PC-3 (cell line): ENCODE results near the gene CNTNAP2.

Source experiments
- EZH2 ChIP-seq: fragments of 300-600 bp; sonication (generic); IDR thresholded peaks from one replicate; pipeline ENCODE4 v1.6.1; 2017; ENCODE audit warnings: antibody characterized with exemption, mild to moderate bottlenecking, low read length; ENCODE audit not compliant: unreplicated experiment
- EZH2phosphoT487 ChIP-seq: fragments of 300-600 bp; sonication (generic); IDR thresholded peaks from 2 replicates; pipeline ENCODE4 v1.6.1; 2018; ENCODE audit warnings: mild to moderate bottlenecking, antibody characterized with exemption, low read length, borderline replicate concordance
- TF ChIP-seq, protein P1 (sequence below): fragments of 300-600 bp; sonication (generic); conservative IDR thresholded peaks from 2 replicates; pipeline ENCODE4 v1.5.1; 2017; ENCODE audit warnings: antibody characterized with exemption, low read depth, mild to moderate bottlenecking, low read length

DNA sequence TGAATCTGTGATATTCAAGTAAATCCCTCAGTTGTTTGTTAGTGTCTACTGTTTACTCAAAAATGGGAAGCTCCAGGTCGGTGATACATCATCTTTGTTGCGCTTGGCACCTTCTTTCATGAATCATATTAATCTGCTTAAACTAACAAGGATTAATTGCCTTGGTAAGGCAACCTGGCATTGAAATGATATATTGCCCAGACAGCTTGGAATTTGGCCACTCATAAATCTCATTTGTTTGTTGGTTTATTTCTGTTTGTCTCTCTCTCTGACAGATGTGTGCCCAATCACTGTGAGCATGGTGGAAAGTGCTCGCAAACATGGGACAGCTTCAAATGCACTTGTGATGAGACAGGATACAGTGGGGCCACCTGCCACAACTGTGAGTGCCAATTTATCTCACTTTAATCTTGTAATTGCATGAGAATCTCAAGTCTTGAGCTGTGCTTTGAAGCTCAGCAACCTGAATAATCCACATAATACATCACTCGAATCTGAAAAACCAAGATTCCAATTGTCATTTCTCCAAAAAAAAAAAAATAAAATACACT lies 1369.1 kb downstream of the CNTNAP2 start:
- TF ChIP-seq, protein P1, sequence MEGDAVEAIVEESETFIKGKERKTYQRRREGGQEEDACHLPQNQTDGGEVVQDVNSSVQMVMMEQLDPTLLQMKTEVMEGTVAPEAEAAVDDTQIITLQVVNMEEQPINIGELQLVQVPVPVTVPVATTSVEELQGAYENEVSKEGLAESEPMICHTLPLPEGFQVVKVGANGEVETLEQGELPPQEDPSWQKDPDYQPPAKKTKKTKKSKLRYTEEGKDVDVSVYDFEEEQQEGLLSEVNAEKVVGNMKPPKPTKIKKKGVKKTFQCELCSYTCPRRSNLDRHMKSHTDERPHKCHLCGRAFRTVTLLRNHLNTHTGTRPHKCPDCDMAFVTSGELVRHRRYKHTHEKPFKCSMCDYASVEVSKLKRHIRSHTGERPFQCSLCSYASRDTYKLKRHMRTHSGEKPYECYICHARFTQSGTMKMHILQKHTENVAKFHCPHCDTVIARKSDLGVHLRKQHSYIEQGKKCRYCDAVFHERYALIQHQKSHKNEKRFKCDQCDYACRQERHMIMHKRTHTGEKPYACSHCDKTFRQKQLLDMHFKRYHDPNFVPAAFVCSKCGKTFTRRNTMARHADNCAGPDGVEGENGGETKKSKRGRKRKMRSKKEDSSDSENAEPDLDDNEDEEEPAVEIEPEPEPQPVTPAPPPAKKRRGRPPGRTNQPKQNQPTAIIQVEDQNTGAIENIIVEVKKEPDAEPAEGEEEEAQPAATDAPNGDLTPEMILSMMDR = no peak
- TF ChIP-seq EZH2 (no peak), EZH2phosphoT487 (no peak)
